HCT116 (cell line): ENCODE results near the gene ARIH2. TPM values are rescaled to one million over a fixed set of nuclear protein-coding genes. Genes with fewer than 3 reads are reported as not detected.

ENCODE experiments used
- ATAC-seq: fragments of 200-7000 bp; cut with Tn5 transposase; 2 replicates; pipeline ENCODE4 v1.9.1; 2020; ENCODE audit warnings: mild to moderate bottlenecking, moderate library complexity
- BruUV-seq: library from RNA; stranded (reverse); fragments of 400-500 nt; replicated peaks from 2 replicates; lab custom pipeline; 2021; lab: Mats Ljungman, UMichigan
- CTCF ChIA-PET: fragments of 300-600 bp; sonication (Branson Sonifier 250); formaldehyde crosslinking; loops from one replicate; lab custom pipeline; 2021; ENCODE audit warnings: antibody characterized with exemption; lab: Charles Lee
- POLR2A ChIA-PET: fragments of 300-600, 350-600 bp; sonication (Branson Sonifier 250); formaldehyde crosslinking; loops from one replicate; lab custom pipeline; 2021; ENCODE audit warnings: antibody characterized with exemption; lab: Charles Lee
- RAD21 ChIA-PET, 2 experiments: fragments of 300-600 bp; sonication (Branson Sonifier 250); formaldehyde crosslinking; loops; one replicate each; lab custom pipeline; 2023; ENCODE audit warnings: low total read pairs in 2 of 2; ENCODE audit not compliant: uncharacterized antibody in 2 of 2, unreplicated experiment in 2 of 2, low non-redundant PET in 1 of 2; lab: Charles Lee
- DNase-seq: peaks from one replicate; pipeline ENCODE4 v3.0.0-alpha.2; 2010; ENCODE audit warnings: low read depth, low spot score
- H2AFZ ChIP-seq: fragments of 200-600 bp; shearing (Covaris generic), sonication (generic); 2 replicates; pipeline ENCODE4 v1.6.1; 2017; ENCODE audit warnings: low read depth, mixed run types, mixed read lengths, antibody characterized with exemption, low read length; ENCODE audit not compliant: poor library complexity, severe bottlenecking
- H3K27ac ChIP-seq: 2 replicates; pipeline ENCODE4 v1.5.1; 2012; ENCODE audit warnings: low read depth, low read length
- H3K27me3 ChIP-seq: fragments of 200-600 bp; sonication (generic); 2 replicates; pipeline ENCODE4 v1.6.1; 2016; ENCODE audit warnings: mixed run types, low read length, mixed read lengths; ENCODE audit not compliant: insufficient read depth
- H3K36me3 ChIP-seq, 2 experiments: fragments of 200-500 bp in 1 of 2; fragments of 200-600 bp in 1 of 2; sonication (Bioruptor generic) in 1 of 2; sonication (generic) in 1 of 2; 2 replicates each; pipeline versions ENCODE4 v1.5.1 to v1.6.1; 2014 to 2016; ENCODE audit warnings: low read length in 2 of 2, inconsistent platforms in 1 of 2, mixed read lengths in 1 of 2, mixed run types in 1 of 2; ENCODE audit not compliant: insufficient read depth in 2 of 2, control insufficient read depth in 1 of 2
- H3K4me1 ChIP-seq, 2 experiments: fragments of 200-600 bp in 1 of 2; sonication (generic) in 1 of 2; 2 replicates each; pipeline versions ENCODE4 v1.5.1 to v1.6.1; 2012 to 2017; ENCODE audit warnings: low read length in 2 of 2, inconsistent platforms in 1 of 2, mild to moderate bottlenecking in 1 of 2, mixed read lengths in 1 of 2, mixed run types in 1 of 2, moderate library complexity in 1 of 2; ENCODE audit not compliant: insufficient read depth in 2 of 2, control insufficient read depth in 1 of 2
- H3K4me2 ChIP-seq: fragments of 200-600 bp; sonication (generic); 2 replicates; pipeline ENCODE4 v1.6.1; 2017; ENCODE audit warnings: mixed run types, low read length, mixed read lengths
- H3K4me3 ChIP-seq, 2 experiments: fragments of 200-600 bp in 1 of 2; sonication (generic) in 1 of 2; replicated peaks in 1 of 2; 2 replicates each; pipeline ENCODE4 v1.5.1; 2011 to 2016; ENCODE audit warnings: low read length in 2 of 2, control low read depth in 1 of 2, low read depth in 1 of 2, mild to moderate bottlenecking in 1 of 2, mixed read lengths in 1 of 2, mixed run types in 1 of 2
- H3K79me2 ChIP-seq: fragments of 200-600 bp; sonication (generic); 2 replicates; pipeline ENCODE4 v1.6.1; 2017; ENCODE audit warnings: mild to moderate bottlenecking, mixed run types, low read length, moderate library complexity, mixed read lengths; ENCODE audit not compliant: insufficient read depth
- H3K9ac ChIP-seq: fragments of 200-600 bp; sonication (generic); 2 replicates; pipeline ENCODE4 v1.6.1; 2016; ENCODE audit warnings: low read length, mixed read lengths
- H3K9me2 ChIP-seq: fragments of 200-600 bp; sonication (generic), shearing (Covaris generic); 2 replicates; pipeline ENCODE4 v1.6.1; 2017; ENCODE audit warnings: mixed run types, mild to moderate bottlenecking, moderate library complexity; ENCODE audit not compliant: insufficient read depth
- H3K9me3 ChIP-seq, 2 experiments: fragments of 200-500 bp in 1 of 2; fragments of 200-600 bp in 1 of 2; sonication (Bioruptor generic) in 1 of 2; sonication (generic) in 1 of 2; 2 replicates each; pipeline ENCODE4 v1.6.1; 2014 to 2017; ENCODE audit warnings: low read length in 2 of 2, mixed read lengths in 2 of 2, inconsistent platforms in 1 of 2, low read depth in 1 of 2, mild to moderate bottlenecking in 1 of 2, mixed run types in 1 of 2, moderate library complexity in 1 of 2; ENCODE audit not compliant: control insufficient read depth in 1 of 2, insufficient read depth in 1 of 2
- H4K20me1 ChIP-seq: fragments of 200-600 bp; sonication (generic), shearing (Covaris generic); 2 replicates; pipeline ENCODE4 v1.6.1; 2017; ENCODE audit warnings: mixed run types, mild to moderate bottlenecking, moderate library complexity; ENCODE audit not compliant: insufficient read depth
- CBX3 ChIP-seq: IDR thresholded peaks from 2 replicates; pipeline ENCODE4 v1.6.1; 2012; ENCODE audit warnings: low read depth
- CEBPB ChIP-seq: IDR thresholded peaks from 2 replicates; pipeline ENCODE4 v1.6.1; 2012; ENCODE audit warnings: low read depth
- JUND ChIP-seq: IDR thresholded peaks from 2 replicates; pipeline ENCODE4 v1.6.1; 2012
- POLR2A ChIP-seq: IDR thresholded peaks from 2 replicates; pipeline ENCODE4 v1.7.0; 2011; ENCODE audit warnings: borderline replicate concordance; ENCODE audit not compliant: insufficient read depth, insufficient read length; ENCODE audit errors: extremely low read depth
- POLR2AphosphoS5 ChIP-seq: IDR thresholded peaks from 2 replicates; pipeline ENCODE4 v1.6.1; 2011; ENCODE audit warnings: mild to moderate bottlenecking, low read depth, low read length, moderate library complexity
- RAD21 ChIP-seq: IDR thresholded peaks from 2 replicates; pipeline ENCODE4 v1.6.1; 2012; ENCODE audit warnings: low read depth, mild to moderate bottlenecking
- SIN3A ChIP-seq: IDR thresholded peaks from 2 replicates; pipeline ENCODE4 v1.6.1; 2012; ENCODE audit warnings: low read depth
- SRF ChIP-seq: IDR thresholded peaks from 2 replicates; pipeline ENCODE4 v1.6.1; 2012; ENCODE audit warnings: low read depth
- YY1 ChIP-seq: IDR thresholded peaks from 2 replicates; pipeline ENCODE4 v1.6.1; 2011; ENCODE audit warnings: low read length, low read depth, moderate library complexity, mild to moderate bottlenecking; ENCODE audit not compliant: insufficient replicate concordance; ENCODE audit errors: extremely low read depth
- ZFX ChIP-seq: fragments of 450-650 bp; IDR thresholded peaks from 2 replicates; pipeline ENCODE4 v1.6.1; 2017
- ZNF274 ChIP-seq: fragments of 200-500 bp; sonication (Bioruptor generic); IDR thresholded peaks from 2 replicates; pipeline ENCODE4 v1.6.1; 2014; ENCODE audit warnings: mild to moderate bottlenecking, low read depth, low read length, inconsistent platforms
- intact Hi-C: fragments of 100-400 bp; cut with micrococcal nuclease; formaldehyde crosslinking; loops from 2 replicates; pipeline ENCODE4 v1.10.0; 2022
- total RNA-seq: library from RNA; stranded (reverse); gene quantifications from one replicate; pipeline ENCODE4 v1.2.1, GENCODE V29; 2021; ENCODE audit not compliant: unreplicated experiment
- TF ChIP-seq, protein P1 (sequence below): IDR thresholded peaks from 2 replicates; pipeline ENCODE4 v1.6.1; 2012
- TF ChIP-seq, protein P2 (sequence below), 3 experiments: fragments of 200-600 bp in 1 of 3; sonication (generic) in 1 of 3; IDR thresholded peaks in 2 of 3; conservative IDR thresholded peaks in 1 of 3; 2 replicates each; pipeline ENCODE4 v1.5.1; 2012 to 2017; ENCODE audit warnings: low read depth in 2 of 3, low read length in 2 of 3, antibody characterized with exemption in 1 of 3, borderline replicate concordance in 1 of 3, control low read depth in 1 of 3, mild to moderate bottlenecking in 1 of 3, mixed read lengths in 1 of 3, mixed run types in 1 of 3, moderate library complexity in 1 of 3; ENCODE audit not compliant: insufficient read depth in 1 of 3
- TF ChIP-seq, protein P3 (sequence below): IDR thresholded peaks from 2 replicates; pipeline ENCODE4 v1.6.1; 2011; ENCODE audit warnings: mild to moderate bottlenecking, low read length, moderate library complexity; ENCODE audit not compliant: insufficient replicate concordance; ENCODE audit errors: extremely low read depth
- TF ChIP-seq, protein P4 (sequence below): IDR thresholded peaks from 2 replicates; pipeline ENCODE4 v1.6.1; 2012; ENCODE audit warnings: low read depth

ARIH2 gene
- total RNA-seq, 1 experiment from 2014 or later, result 105 TPM

DNA sequence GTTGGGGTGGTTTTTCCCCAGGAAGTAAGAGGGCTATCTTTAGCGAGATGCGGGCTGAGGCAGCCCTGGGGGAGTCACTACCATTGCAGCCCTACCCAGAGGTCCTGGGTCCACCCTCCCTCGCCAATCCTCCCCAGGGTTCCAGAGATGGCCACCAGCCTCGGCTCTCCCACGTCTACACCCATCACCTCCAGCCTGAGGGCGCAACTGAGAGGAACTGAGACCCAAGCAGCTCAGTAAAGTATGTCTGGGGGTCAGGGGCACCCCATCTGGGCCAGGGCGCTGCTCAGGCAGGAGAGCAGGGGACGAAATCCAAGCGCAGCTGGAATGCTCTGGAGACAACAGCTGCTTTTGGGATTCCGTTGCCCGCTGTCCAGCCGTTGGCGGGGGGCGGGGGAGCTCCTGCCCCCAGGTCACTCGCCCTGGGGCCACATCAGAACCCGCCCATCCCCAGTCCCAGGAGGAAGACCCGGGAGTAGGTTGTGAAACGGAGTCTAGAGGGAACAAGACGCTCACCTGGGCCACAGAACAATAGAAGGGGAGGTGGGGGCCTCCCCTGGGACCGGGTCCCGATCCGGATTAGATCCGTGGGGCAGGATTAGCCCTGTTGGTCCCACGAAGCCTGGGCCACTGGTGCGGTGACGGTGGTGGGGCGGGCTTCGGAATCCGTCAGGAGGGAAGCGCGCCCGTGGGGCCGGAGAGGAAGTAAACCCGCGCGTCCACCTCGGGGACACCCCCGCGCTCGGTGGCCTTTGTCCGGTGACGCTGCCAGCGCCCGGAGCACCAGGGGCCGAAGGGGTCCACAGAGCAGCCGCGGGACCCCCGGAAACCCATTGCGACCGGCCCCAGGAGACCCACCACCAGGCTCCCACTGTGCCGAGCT lies 101.9 kb downstream of the ARIH2 start:
- Histone ChIP-seq H2AFZ (no peak overlapping the region), H3K27ac (peak overlapping the region; percentile 99), H3K9ac (peak overlapping the region; percentile 99), H3K4me1 (peaks cover 20 to 70% of the 10 kb centered on the region in 2 experiments), H3K4me3 (peak overlapping the region; percentile 80 to 98), H4K20me1 (no peaks in the 10 kb centered on the region; the same call in 1 of the 2 replicates), H3K9me3 (no peaks in the 10 kb centered on the region), H3K27me3 (no peaks in the 10 kb centered on the region), H3K4me2 (peak overlapping the region; percentile 90), H3K36me3 (peaks cover 13 to 33% of the 10 kb centered on the region in 2 experiments; a peak in 3 of 4 replicates), H3K9me2 (no peaks in the 10 kb centered on the region), H3K79me2 (peaks cover 63% of the 10 kb centered on the region)
- BruUV-seq, result TSS peak; percentile 69
- intact Hi-C loops, result loop anchor here (1.0 to 2.0 kb wide), 2 partner anchors 32 to 74 kb away; partner anchors contain the start of gene QRICH1
- RAD21 ChIA-PET, result interaction anchor here in 1 of 2 experiments (0.6 kb wide), 1 partner anchor 74 kb away, joined by 3 read pairs; the partner anchor contains the start of gene QRICH1
- CTCF ChIA-PET, result interaction anchor here (1.7 to 3.5 kb wide), 6 partner anchors 12 to 150 kb away, joined by 5 to 29 read pairs (median 21); partner anchors contain the start of genes P4HTM, QRICH1 and WDR6
- POLR2A ChIA-PET, result interaction anchor here (0.6 to 5.3 kb wide), 11 partner anchors 8 to 463 kb away, joined by 3 to 52 read pairs (median 5); partner anchors contain the start of genes IMPDH2, P4HTM, PFKFB4 and QRICH1
- ATAC-seq (no peak), DNase-seq (no peak)
- TF ChIP-seq SIN3A, result no peak
- no peak for TF ChIP-seq JUND
- TF ChIP-seq, protein P1, sequence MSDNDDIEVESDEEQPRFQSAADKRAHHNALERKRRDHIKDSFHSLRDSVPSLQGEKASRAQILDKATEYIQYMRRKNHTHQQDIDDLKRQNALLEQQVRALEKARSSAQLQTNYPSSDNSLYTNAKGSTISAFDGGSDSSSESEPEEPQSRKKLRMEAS, result no peak
- TF ChIP-seq, protein P2, sequence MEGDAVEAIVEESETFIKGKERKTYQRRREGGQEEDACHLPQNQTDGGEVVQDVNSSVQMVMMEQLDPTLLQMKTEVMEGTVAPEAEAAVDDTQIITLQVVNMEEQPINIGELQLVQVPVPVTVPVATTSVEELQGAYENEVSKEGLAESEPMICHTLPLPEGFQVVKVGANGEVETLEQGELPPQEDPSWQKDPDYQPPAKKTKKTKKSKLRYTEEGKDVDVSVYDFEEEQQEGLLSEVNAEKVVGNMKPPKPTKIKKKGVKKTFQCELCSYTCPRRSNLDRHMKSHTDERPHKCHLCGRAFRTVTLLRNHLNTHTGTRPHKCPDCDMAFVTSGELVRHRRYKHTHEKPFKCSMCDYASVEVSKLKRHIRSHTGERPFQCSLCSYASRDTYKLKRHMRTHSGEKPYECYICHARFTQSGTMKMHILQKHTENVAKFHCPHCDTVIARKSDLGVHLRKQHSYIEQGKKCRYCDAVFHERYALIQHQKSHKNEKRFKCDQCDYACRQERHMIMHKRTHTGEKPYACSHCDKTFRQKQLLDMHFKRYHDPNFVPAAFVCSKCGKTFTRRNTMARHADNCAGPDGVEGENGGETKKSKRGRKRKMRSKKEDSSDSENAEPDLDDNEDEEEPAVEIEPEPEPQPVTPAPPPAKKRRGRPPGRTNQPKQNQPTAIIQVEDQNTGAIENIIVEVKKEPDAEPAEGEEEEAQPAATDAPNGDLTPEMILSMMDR (IDR thresholded peaks at IDR 0.05 in 2 of 3, conservative IDR thresholded peaks at IDR 0.05 in 1 of 3; ENCODE audit: borderline replicate concordance in 1 of 3, insufficient read depth in 1 of 3, low read depth in 2 of 3, low read length in 2 of 3), result no peak
- no peak for TF ChIP-seq CEBPB
- no peak for TF ChIP-seq ZFX
- no peak for TF ChIP-seq CBX3
- TF ChIP-seq RAD21, result no peak
- no peak for TF ChIP-seq ZNF274
- TF ChIP-seq, protein P3, sequence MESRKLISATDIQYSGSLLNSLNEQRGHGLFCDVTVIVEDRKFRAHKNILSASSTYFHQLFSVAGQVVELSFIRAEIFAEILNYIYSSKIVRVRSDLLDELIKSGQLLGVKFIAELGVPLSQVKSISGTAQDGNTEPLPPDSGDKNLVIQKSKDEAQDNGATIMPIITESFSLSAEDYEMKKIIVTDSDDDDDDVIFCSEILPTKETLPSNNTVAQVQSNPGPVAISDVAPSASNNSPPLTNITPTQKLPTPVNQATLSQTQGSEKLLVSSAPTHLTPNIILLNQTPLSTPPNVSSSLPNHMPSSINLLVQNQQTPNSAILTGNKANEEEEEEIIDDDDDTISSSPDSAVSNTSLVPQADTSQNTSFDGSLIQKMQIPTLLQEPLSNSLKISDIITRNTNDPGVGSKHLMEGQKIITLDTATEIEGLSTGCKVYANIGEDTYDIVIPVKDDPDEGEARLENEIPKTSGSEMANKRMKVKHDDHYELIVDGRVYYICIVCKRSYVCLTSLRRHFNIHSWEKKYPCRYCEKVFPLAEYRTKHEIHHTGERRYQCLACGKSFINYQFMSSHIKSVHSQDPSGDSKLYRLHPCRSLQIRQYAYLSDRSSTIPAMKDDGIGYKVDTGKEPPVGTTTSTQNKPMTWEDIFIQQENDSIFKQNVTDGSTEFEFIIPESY, result no peak
- TF ChIP-seq, protein P4, sequence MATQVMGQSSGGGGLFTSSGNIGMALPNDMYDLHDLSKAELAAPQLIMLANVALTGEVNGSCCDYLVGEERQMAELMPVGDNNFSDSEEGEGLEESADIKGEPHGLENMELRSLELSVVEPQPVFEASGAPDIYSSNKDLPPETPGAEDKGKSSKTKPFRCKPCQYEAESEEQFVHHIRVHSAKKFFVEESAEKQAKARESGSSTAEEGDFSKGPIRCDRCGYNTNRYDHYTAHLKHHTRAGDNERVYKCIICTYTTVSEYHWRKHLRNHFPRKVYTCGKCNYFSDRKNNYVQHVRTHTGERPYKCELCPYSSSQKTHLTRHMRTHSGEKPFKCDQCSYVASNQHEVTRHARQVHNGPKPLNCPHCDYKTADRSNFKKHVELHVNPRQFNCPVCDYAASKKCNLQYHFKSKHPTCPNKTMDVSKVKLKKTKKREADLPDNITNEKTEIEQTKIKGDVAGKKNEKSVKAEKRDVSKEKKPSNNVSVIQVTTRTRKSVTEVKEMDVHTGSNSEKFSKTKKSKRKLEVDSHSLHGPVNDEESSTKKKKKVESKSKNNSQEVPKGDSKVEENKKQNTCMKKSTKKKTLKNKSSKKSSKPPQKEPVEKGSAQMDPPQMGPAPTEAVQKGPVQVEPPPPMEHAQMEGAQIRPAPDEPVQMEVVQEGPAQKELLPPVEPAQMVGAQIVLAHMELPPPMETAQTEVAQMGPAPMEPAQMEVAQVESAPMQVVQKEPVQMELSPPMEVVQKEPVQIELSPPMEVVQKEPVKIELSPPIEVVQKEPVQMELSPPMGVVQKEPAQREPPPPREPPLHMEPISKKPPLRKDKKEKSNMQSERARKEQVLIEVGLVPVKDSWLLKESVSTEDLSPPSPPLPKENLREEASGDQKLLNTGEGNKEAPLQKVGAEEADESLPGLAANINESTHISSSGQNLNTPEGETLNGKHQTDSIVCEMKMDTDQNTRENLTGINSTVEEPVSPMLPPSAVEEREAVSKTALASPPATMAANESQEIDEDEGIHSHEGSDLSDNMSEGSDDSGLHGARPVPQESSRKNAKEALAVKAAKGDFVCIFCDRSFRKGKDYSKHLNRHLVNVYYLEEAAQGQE, result no peak
- TF ChIP-seq SRF, result no peak
- no peak for TF ChIP-seq POLR2A
- TF ChIP-seq POLR2AphosphoS5, result no peak; the same call in 1 of the 2 replicates
- no peak for TF ChIP-seq YY1
